GM19463 (cell line): Measurements from ENCODE around the gene TBC1D2.
"Not testable (repeated sequence)": the region's sequence is repeated elsewhere in the genome, so short reads cannot be mapped to it uniquely, and the experiment has no call there.

ENCODE experiments used
- ATAC-seq: cut with Tn5 transposase; IDR thresholded peaks from one replicate; pipeline ENCODE4 v1.9.1; 2021; ENCODE audit warnings: mild to moderate bottlenecking, moderate library complexity; ENCODE audit not compliant: unreplicated experiment

Gene TBC1D2

GRCh38 chr9:98174502-98174918, 80.9 kb downstream of the TBC1D2 start:
- ATAC-seq: not testable (repeated sequence)

GRCh38 chr9:98173181-98173580, 82.3 kb downstream of the TBC1D2 start:
- ATAC-seq: no peak

DNA sequence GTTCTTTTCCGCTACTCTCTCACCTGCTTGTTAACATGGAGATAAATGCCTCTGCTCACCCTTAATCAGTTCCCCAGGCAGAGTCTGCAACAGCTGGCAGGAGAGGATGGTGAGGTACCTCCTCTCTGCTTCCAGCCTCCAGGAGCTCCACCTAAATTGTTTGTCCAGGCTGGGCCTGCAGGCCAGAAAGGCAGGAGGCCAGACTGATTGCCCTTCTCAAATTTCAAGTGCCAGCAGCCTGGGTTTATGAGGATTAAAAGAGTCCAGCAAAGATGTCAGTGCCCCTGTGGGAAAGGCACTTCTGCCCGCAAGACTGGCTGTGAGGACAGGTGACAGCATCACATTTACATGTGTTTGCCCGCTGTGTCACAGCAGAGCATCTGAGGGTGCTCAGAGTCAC, 82.8 kb downstream of the TBC1D2 start:
- ATAC-seq: no peak

DNA sequence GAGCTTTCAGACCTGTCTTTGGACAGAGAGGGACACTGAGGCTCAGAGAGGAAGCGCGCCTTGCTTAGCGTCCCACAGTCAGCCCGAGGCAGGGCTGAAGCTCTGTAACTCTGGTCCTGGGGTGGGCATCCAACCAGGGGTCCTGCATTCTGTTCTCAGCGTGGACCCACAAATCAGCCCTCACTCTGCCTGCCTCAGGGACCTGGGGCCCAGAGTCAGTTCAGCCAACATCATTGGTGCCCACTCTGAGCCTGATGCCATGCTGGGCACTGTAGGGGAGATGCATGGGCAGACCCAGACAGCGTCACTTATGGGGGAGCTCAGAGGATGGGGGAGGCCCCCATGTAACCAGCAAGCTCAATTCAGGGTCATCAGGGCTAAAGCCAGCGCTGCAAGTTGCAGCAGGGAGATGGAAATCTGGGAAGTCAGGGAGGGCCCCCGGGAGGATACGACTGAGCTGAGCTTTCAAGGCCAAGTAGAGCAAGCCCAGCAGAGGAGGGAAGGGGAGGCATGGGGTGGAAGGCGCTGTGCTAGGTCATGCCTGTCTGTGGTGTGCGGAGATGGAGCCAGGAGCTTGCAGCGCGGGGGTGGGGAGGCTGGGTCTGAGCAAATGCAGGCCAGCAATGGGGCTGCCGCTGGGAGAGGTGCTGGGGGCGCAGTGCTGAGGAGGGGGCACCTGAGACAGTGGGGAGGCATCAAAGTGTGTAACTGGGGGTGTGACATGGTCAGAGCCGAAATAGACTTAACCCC, 84.1 kb downstream of the TBC1D2 start:
- ATAC-seq: no peak

DNA sequence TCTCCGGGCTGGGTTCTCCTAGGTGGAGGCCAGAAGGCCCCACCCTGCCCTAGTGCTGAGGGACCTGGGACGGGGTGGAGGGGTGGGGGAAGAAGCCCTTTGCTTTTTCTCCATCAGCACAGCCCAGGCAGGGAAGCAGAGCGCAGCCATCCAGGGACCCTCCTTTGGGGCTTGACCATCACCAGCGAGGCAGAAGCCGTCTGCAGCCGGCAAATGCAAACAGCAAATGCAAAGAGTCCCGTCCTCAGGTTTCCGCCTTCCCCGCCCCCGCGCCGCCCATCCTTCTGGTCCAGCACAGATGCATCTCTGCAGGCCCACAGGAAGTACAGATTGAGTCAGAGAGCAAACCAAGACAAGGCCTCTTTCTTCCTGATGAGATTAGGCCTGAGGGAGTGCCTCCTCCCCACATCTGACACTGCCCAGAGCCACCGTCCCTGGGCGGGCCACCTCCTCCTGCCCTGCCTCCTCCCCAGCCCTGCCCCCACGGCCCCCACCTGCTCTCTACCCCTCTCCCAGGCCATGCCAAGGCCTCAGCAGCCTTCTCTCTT, 86.4 kb downstream of the TBC1D2 start:
- ATAC-seq: peak; percentile 100

GRCh38 chr9:98168153-98168780, 87.2 kb downstream of the TBC1D2 start:
- ATAC-seq: no peak

- no peak for ATAC-seq
Measured at GRCh38 chr9:98164912-98165311, 90.5 kb downstream of the TBC1D2 start.

DNA sequence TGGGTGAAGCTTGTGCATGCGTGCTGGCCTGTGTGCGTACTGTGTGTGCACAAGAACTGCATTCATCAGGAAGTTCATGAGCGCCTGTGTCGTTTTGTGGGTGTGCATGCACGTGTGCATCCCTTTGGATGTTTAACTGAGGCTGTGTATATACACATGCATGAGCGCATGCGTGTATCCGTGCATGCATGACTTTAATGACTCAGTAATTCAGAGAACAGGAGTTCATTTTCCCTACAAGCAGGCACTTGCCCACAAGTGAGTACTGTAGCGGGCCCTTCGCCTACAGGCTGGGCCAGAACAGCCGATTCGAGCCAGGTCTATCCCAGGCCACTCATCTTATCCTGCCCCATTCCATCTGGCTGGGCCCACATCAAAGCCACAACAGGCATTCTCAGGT, 92.8 kb downstream of the TBC1D2 start:
- no peak for ATAC-seq

DNA sequence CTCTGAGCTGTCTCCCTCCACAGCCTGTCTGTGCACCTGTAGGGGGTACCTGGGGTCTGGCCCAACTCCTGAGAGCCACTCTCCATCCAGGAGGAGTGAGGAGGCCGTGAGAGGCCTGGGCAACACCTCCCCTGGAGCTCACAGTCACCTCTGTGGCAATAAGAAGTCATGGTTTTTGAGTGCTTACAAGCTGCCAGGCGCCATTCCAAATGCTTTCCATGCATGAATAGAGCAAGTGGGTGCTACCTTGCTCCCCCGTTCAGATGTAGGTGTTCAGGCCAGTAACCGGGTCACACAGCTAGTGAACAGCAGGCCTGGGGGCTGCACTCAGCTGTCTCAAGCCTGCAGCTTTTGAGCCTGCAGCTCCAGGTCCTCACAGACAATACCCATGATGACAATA, 93.6 kb downstream of the TBC1D2 start:
- no peak for ATAC-seq

DNA sequence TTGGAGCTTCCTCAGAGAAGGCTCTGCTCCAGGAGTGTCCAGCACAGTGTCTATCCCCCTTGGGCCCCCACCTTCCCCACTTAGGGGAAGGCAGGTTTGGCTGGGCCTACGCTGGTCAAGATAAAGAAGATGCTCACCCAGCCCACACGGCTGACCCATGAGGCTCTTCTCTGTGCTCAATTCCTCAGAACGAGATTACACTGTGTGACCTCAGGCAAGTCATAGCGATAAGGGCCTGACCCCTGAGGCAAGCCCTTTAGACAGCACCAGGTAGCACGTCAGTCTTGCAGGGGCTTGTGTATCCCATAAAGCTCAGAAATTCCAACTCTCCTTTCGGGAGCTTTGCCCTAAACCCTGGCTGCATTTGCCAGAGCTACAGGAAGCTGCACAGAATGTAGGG, 95.7 kb downstream of the TBC1D2 start:
- ATAC-seq: no peak

GRCh38 chr9:98159301-98159700, 96.1 kb downstream of the TBC1D2 start:
- ATAC-seq: no peak

DNA sequence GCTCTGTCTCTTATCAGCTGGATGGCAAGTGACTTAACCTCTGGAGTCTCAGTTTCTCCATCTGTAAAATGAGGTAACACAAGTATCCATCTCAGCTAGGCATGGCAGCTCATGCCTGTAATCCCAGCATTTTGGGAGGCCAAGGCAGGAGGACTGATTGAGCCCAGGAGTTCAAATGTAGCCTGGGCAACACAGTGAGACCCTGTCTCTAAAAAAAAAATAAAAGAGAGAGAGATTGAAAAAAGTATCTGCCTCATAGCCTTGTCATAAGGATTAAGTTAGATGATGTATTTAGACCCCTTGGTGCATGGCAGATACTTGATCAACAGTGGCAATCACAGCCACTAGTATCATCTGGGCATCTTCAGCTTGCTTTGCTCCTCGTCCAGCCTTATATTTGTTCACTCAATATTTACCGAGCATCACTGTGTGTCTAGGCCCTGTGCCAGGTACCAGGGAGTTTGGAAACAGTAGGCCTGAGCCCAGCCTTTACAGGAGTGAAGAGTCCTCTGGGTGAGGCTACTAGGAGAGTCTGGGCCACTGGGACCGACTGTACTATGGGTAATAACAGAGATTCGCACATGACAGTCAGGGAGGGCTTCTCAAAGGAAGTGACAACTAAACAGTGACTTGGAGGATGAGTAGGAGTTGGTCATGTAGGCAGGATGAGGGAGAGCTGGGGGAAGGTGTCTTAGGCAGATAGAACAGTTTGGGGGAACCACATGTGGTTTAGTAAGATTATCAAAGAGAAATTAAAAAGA, 97.2 kb downstream of the TBC1D2 start:
- ATAC-seq: no peak

- no peak for ATAC-seq
Measured at GRCh38 chr9:98157372-98157771, 98.1 kb downstream of the TBC1D2 start.

GRCh38 chr9:98154678-98155077, 100.8 kb downstream of the TBC1D2 start:
- no peak for ATAC-seq

DNA sequence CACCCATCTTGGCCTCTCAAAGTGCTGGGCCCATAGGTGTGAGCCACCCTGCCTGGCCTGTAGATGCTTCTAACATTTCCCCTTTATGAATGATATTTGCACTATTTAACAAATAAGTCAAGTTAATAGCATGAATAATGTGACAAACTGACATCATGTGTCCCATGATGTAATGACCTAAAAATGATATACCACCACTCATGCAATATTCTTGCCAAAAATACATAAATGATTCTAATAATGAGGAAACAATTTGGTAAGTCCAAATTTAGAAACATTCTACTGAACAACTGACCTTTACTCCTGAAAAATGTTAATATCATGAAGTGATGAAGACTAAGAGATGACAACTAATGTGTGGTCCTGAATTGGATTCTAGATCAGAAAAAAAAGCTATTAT, 102.9 kb downstream of the TBC1D2 start:
- ATAC-seq: no peak

DNA sequence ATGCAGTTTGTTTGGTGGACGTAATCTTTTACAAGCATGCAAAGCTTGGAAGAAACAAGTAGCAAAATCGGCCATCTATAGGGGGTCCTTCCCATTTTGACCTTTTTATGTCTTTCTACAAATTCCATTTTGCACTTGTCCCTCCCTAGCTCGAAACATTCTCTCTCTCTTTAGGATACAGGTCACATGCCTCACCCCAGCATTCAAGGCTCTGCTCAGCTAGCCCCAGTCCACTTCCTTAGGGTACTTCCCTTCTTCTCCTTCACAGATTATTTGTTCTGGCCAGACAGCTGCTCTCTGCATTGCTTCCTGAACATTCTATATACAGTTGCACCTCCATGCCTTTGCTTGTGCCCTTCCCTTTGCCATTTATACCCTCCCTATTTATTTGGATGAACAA, 104.7 kb downstream of the TBC1D2 start:
- no peak for ATAC-seq

DNA sequence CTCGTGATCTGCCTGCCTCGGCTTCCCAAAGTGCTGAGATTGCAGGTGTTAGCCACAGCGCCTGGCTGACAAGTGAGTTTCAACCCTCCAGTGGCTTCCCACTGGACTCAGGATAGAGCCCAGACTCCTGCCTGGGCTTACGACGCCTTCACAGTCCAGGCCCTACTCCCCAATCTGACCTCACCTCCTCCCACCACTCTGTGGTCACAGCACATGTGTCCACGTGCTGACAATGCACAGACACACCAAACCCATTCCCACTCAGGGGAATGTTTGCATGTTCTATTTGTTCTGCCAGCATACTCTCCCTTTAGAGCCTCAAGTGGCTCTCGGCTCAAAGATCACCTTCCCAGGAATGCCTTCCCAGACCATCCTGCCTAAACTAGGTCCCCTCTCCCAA, 105.3 kb downstream of the TBC1D2 start:
- no peak for ATAC-seq

GRCh38 chr9:98149422-98149821, 106.0 kb downstream of the TBC1D2 start:
- ATAC-seq: no peak
